Astrocyte (in vitro differentiated cells and primary cell): ENCODE results near the gene NAALADL2.

Experiments
- CTCF ChIP-seq: IDR thresholded peaks from 2 replicates; pipeline ENCODE4 v1.5.1; 2011; ENCODE audit warnings: low read depth, mild to moderate bottlenecking, inconsistent platforms, low read length, moderate library complexity; ENCODE audit not compliant: insufficient read depth
- EZH2 ChIP-seq: IDR thresholded peaks from 2 replicates; pipeline ENCODE4 v1.6.1; 2012; ENCODE audit warnings: mild to moderate bottlenecking, low read length, inconsistent platforms; ENCODE audit not compliant: insufficient read depth

GRCh38 chr3:174812172-174812862 is 46.8 kb upstream of the NAALADL2 start:
- no peak for TF ChIP-seq CTCF
- TF ChIP-seq EZH2 = no peak
